ENCODE measurements around the gene IMPDH2.

The IMPDH2 gene

DNA sequence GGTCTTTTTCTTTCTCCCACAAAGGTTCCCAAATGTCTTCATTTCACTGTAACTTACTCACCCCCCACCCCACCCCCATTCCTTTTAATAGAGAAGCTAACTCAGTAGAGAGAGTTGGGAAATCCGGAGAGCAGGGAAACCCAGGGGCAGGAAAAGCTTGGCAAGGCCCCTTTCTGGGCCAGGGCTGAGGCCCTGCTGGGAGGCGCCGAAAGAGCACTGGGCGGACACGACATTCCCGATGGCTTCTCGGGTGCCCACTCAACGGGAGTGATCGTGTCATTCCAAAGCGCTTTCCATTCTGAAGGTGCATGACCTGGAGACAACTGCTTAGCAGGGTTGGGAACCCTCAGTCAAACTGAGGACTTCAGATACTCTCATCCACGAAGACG, 9.3 kb downstream of the IMPDH2 start:
- no peak overlapping the region for H3K4ac ChIP-seq (ENCODE audit: low read length)
- H2BK15ac ChIP-seq (ENCODE audit: low read length) = no peak overlapping the region
- H4K8ac ChIP-seq (ENCODE audit: low read depth, low read length) = no peak overlapping the region
- no peak overlapping the region for H3K14ac ChIP-seq (ENCODE audit: low read length)
- no peak overlapping the region for H2AFZ ChIP-seq (ENCODE audit: low read length)
- H3K4me1 ChIP-seq (ENCODE audit: control insufficient read depth in 2 of 2, insufficient read depth in 1 of 2, low read depth in 1 of 2, low read length in 2 of 2) = peaks cover 22 to 23% of the 10 kb centered on the region in 2 donors
- peak overlapping the region; percentile 92 to 97 for H3K4me3 ChIP-seq (ENCODE audit: low read length in 2 of 2)
- H3K4me2 ChIP-seq (ENCODE audit: insufficient read depth, low read length, poor library complexity, severe bottlenecking) = peak overlapping the region; percentile 89
- no peaks in the 10 kb centered on the region for H3K27me3 ChIP-seq (ENCODE audit: control insufficient read depth in 3 of 3, insufficient read depth in 3 of 3, low read depth in 1 of 3, low read length in 3 of 3)
- H3K18ac ChIP-seq (ENCODE audit: low read length) = no peak overlapping the region
- H2BK5ac ChIP-seq (ENCODE audit: low read length) = no peak overlapping the region
- no CpG with 5 or more reads among the region's 12 CpGs for WGBS, 2 donors (ENCODE audit: extremely low coverage in 2 of 2, insufficient read length in 2 of 2, insufficient replicate concordance in 1 of 2)
- H4K91ac ChIP-seq (ENCODE audit: low read depth, low read length, poor library complexity) = no peak overlapping the region
- H2AK5ac ChIP-seq (ENCODE audit: low read depth, low read length) = no peak overlapping the region
- no peak for DNase-seq (ENCODE audit: low spot score)
- peaks cover 19% of the 10 kb centered on the region for H3K79me1 ChIP-seq (ENCODE audit: low read depth, low read length)
- H2BK120ac ChIP-seq (ENCODE audit: low read depth, low read length) = peak overlapping the region; percentile 56
- H3K27ac ChIP-seq (replicated peaks; ENCODE audit: low read length) = no peak overlapping the region
- no peak overlapping the region for H2BK12ac ChIP-seq (ENCODE audit: low read length)
- H3K36me3 ChIP-seq (replicated peaks in 1 of 2; ENCODE audit: control insufficient read depth in 2 of 2, insufficient read depth in 2 of 2, low read length in 2 of 2) = peaks cover 36 to 48% of the 10 kb centered on the region in 2 donors
- peak overlapping the region; percentile 75 for H3K23ac ChIP-seq (ENCODE audit: low read depth, low read length, poor library complexity)
- peak overlapping the region; percentile 86 for H3K9ac ChIP-seq (ENCODE audit: low read depth, low read length, poor library complexity)
- no peaks in the 10 kb centered on the region for H3K9me3 ChIP-seq (replicated peaks in 1 of 2; ENCODE audit: control insufficient read depth in 2 of 2, insufficient read depth in 1 of 2, low read depth in 1 of 2, low read length in 2 of 2)

DNA sequence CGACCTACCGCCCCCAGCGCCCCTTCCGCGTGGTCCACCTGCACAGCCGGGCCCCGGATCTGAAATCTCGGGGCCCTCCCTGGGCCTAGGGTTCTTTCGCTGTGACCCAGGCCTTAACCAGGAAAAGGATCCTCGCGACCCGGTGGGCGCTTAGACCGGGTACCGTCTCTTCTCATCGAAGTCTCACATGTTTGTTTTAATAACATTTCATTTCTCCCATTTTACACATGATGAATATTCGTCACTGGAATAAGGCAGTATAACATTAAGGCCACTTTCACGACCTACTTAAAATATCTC, 10.5 kb downstream of the IMPDH2 start:
- no peak overlapping the region for H2BK5ac ChIP-seq (ENCODE audit: low read length)
- H3K4ac ChIP-seq (ENCODE audit: low read length) = no peak overlapping the region
- H2BK120ac ChIP-seq (ENCODE audit: low read depth, low read length) = no peak overlapping the region
- no peaks in the 10 kb centered on the region for H3K9me3 ChIP-seq (replicated peaks in 1 of 2; ENCODE audit: control insufficient read depth in 2 of 2, insufficient read depth in 1 of 2, low read depth in 1 of 2, low read length in 2 of 2)
- no peak overlapping the region for H4K8ac ChIP-seq (ENCODE audit: low read depth, low read length)
- DNase-seq (ENCODE audit: low spot score) = no peak
- H3K23ac ChIP-seq (ENCODE audit: low read depth, low read length, poor library complexity) = peak overlapping the region; percentile 97
- no peaks in the 10 kb centered on the region for H3K27me3 ChIP-seq (ENCODE audit: control insufficient read depth in 3 of 3, insufficient read depth in 3 of 3, low read depth in 1 of 3, low read length in 3 of 3)
- WGBS, 2 donors (ENCODE audit: extremely low coverage in 2 of 2, insufficient read length in 2 of 2, insufficient replicate concordance in 1 of 2) = no CpG with 5 or more reads among the region's 18 CpGs
- peak overlapping the region; percentile 20 for H3K18ac ChIP-seq (ENCODE audit: low read length)
- no peak overlapping the region for H2BK15ac ChIP-seq (ENCODE audit: low read length)
- H3K27ac ChIP-seq (replicated peaks; ENCODE audit: low read length) = peak overlapping the region; percentile 19
- H3K4me1 ChIP-seq (ENCODE audit: control insufficient read depth in 2 of 2, insufficient read depth in 1 of 2, low read depth in 1 of 2, low read length in 2 of 2) = peaks cover 22 to 23% of the 10 kb centered on the region in 2 donors
- H3K4me2 ChIP-seq (ENCODE audit: insufficient read depth, low read length, poor library complexity, severe bottlenecking) = peak overlapping the region; percentile 71
- H2BK12ac ChIP-seq (ENCODE audit: low read length) = no peak overlapping the region
- peak overlapping the region; percentile 91 to 98 for H3K4me3 ChIP-seq (ENCODE audit: low read length in 2 of 2)
- no peak overlapping the region for H3K14ac ChIP-seq (ENCODE audit: low read length)
- no peak overlapping the region for H3K9ac ChIP-seq (ENCODE audit: low read depth, low read length, poor library complexity)
- H2AFZ ChIP-seq (ENCODE audit: low read length) = peak overlapping the region; percentile 92
- no peak overlapping the region for H2AK5ac ChIP-seq (ENCODE audit: low read depth, low read length)
- H3K79me1 ChIP-seq (ENCODE audit: low read depth, low read length) = peaks cover 25% of the 10 kb centered on the region
- no peak overlapping the region for H4K91ac ChIP-seq (ENCODE audit: low read depth, low read length, poor library complexity)
- H3K36me3 ChIP-seq (replicated peaks in 1 of 2; ENCODE audit: control insufficient read depth in 2 of 2, insufficient read depth in 2 of 2, low read length in 2 of 2) = peaks cover 38 to 48% of the 10 kb centered on the region in 2 donors

DNA sequence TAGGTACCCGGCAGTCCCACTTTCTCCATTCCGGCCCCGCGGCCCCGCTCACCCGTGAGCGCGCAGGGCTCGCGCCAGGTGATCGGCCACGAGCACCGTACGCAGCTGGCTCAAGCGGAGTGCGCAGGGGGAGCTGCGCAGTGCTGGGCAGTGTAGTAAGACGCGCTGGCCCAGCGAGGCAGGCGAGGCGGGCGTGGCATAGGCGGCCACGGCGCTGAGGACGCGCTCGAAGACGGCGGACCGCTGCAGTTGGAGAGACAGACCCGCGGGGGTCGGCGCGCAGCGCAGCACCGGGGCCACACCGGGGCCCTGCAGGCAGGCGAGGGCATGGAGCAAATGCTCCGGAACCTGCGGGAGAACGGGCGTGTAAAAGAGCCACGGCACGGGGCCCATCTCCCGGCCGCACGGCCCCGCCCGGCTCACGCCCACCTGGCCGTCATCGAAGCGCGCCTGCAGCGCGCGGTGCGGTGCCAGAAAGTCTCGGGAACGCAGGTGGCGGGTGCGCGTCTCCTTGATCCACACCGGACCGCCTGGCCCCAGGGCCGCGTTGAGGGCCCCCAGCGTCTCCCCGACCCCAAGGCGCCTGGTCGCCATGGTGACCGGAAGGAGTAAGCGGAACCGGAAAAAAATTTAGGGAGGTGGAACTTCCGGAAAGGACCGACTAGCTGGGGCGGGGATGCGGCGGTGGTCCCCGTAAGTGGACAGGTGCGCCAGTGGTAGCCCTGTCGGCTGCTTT, 11.1 kb downstream of the IMPDH2 start, which contains the start of gene DALRD3:
TSS of gene DALRD3 (minus strand) at position 610 of the 736 bp plus-strand sequence. CDS start at position 594, 16 bp downstream.
- H3K79me1 ChIP-seq (ENCODE audit: low read depth, low read length) = peaks cover 29% of the 10 kb centered on the region
- H3K4me1 ChIP-seq (ENCODE audit: control insufficient read depth in 2 of 2, insufficient read depth in 1 of 2, low read depth in 1 of 2, low read length in 2 of 2) = peaks cover 21% of the 10 kb centered on the region in 2 donors
- peak within 1 kb of the TSS; percentile 63 for H2BK15ac ChIP-seq (ENCODE audit: low read length)
- H3K9me3 ChIP-seq (replicated peaks in 1 of 2; ENCODE audit: control insufficient read depth in 2 of 2, insufficient read depth in 1 of 2, low read depth in 1 of 2, low read length in 2 of 2) = no peaks in the 10 kb centered on the region
- H3K4me2 ChIP-seq (ENCODE audit: insufficient read depth, low read length, poor library complexity, severe bottlenecking) = peak within 1 kb of the TSS; percentile 71
- no peak within 1 kb of the TSS for H2BK12ac ChIP-seq (ENCODE audit: low read length)
- peak within 1 kb of the TSS; percentile 71 for H2BK5ac ChIP-seq (ENCODE audit: low read length)
- H4K91ac ChIP-seq (ENCODE audit: low read depth, low read length, poor library complexity) = no peak within 1 kb of the TSS
- H3K18ac ChIP-seq (ENCODE audit: low read length) = peak within 1 kb of the TSS; percentile 85
- peak within 1 kb of the TSS; percentile 95 for H3K9ac ChIP-seq (ENCODE audit: low read depth, low read length, poor library complexity)
- H4K8ac ChIP-seq (ENCODE audit: low read depth, low read length) = no peak within 1 kb of the TSS
- H3K4me3 ChIP-seq (ENCODE audit: low read length in 2 of 2) = peak within 1 kb of the TSS; percentile 91 to 98
- WGBS, 2 donors (ENCODE audit: extremely low coverage in 2 of 2, insufficient read length in 2 of 2, insufficient replicate concordance in 1 of 2) = no CpG with 5 or more reads among the region's 85 CpGs
- H3K27me3 ChIP-seq (ENCODE audit: control insufficient read depth in 3 of 3, insufficient read depth in 3 of 3, low read depth in 1 of 3, low read length in 3 of 3) = no peaks in the 10 kb centered on the region
- peak within 1 kb of the TSS; percentile 66 for H3K14ac ChIP-seq (ENCODE audit: low read length)
- H3K36me3 ChIP-seq (replicated peaks in 1 of 2; ENCODE audit: control insufficient read depth in 2 of 2, insufficient read depth in 2 of 2, low read length in 2 of 2) = peaks cover 40 to 48% of the 10 kb centered on the region in 2 donors
- no peak within 1 kb of the TSS for H2BK120ac ChIP-seq (ENCODE audit: low read depth, low read length)
- H3K4ac ChIP-seq (ENCODE audit: low read length) = no peak within 1 kb of the TSS
- DNase-seq (ENCODE audit: low spot score) = peak; percentile 56
- H3K27ac ChIP-seq (replicated peaks; ENCODE audit: low read length) = peak within 1 kb of the TSS; percentile 55
- peak within 1 kb of the TSS; percentile 97 for H3K23ac ChIP-seq (ENCODE audit: low read depth, low read length, poor library complexity)
- peak within 1 kb of the TSS; percentile 92 for H2AFZ ChIP-seq (ENCODE audit: low read length)
- peak within 1 kb of the TSS; percentile 73 for H2AK5ac ChIP-seq (ENCODE audit: low read depth, low read length)

GRCh38 chr3:49017229-49017970, 11.8 kb downstream of the IMPDH2 start:
- peak overlapping the region; percentile 71 for H2BK5ac ChIP-seq (ENCODE audit: low read length)
- H2AK5ac ChIP-seq (ENCODE audit: low read depth, low read length) = peak overlapping the region; percentile 73
- H3K27me3 ChIP-seq (ENCODE audit: control insufficient read depth in 3 of 3, insufficient read depth in 3 of 3, low read depth in 1 of 3, low read length in 3 of 3) = no peaks in the 10 kb centered on the region
- peak overlapping the region; percentile 97 for H3K23ac ChIP-seq (ENCODE audit: low read depth, low read length, poor library complexity)
- H2AFZ ChIP-seq (ENCODE audit: low read length) = peak overlapping the region; percentile 92
- peak overlapping the region; percentile 63 for H2BK15ac ChIP-seq (ENCODE audit: low read length)
- DNase-seq (ENCODE audit: low spot score) = no peak
- H3K4ac ChIP-seq (ENCODE audit: low read length) = no peak overlapping the region
- peaks cover 14% of the 10 kb centered on the region in 2 donors for H3K4me1 ChIP-seq (ENCODE audit: control insufficient read depth in 2 of 2, insufficient read depth in 1 of 2, low read depth in 1 of 2, low read length in 2 of 2)
- peaks cover 28% of the 10 kb centered on the region for H3K79me1 ChIP-seq (ENCODE audit: low read depth, low read length)
- peak overlapping the region; percentile 95 for H3K9ac ChIP-seq (ENCODE audit: low read depth, low read length, poor library complexity)
- no CpG with 5 or more reads among the region's 23 CpGs for WGBS, 2 donors (ENCODE audit: extremely low coverage in 2 of 2, insufficient read length in 2 of 2, insufficient replicate concordance in 1 of 2)
- no peak overlapping the region for H4K8ac ChIP-seq (ENCODE audit: low read depth, low read length)
- H3K18ac ChIP-seq (ENCODE audit: low read length) = peak overlapping the region; percentile 13
- H3K27ac ChIP-seq (replicated peaks; ENCODE audit: low read length) = no peak overlapping the region
- peaks cover 44 to 49% of the 10 kb centered on the region in 2 donors for H3K36me3 ChIP-seq (replicated peaks in 1 of 2; ENCODE audit: control insufficient read depth in 2 of 2, insufficient read depth in 2 of 2, low read length in 2 of 2)
- no peak overlapping the region for H3K14ac ChIP-seq (ENCODE audit: low read length)
- no peak overlapping the region for H4K91ac ChIP-seq (ENCODE audit: low read depth, low read length, poor library complexity)
- H2BK12ac ChIP-seq (ENCODE audit: low read length) = no peak overlapping the region
- H3K4me2 ChIP-seq (ENCODE audit: insufficient read depth, low read length, poor library complexity, severe bottlenecking) = peak overlapping the region; percentile 71
- no peaks in the 10 kb centered on the region for H3K9me3 ChIP-seq (replicated peaks in 1 of 2; ENCODE audit: control insufficient read depth in 2 of 2, insufficient read depth in 1 of 2, low read depth in 1 of 2, low read length in 2 of 2)
- peak overlapping the region; percentile 91 to 98 for H3K4me3 ChIP-seq (ENCODE audit: low read length in 2 of 2)
- H2BK120ac ChIP-seq (ENCODE audit: low read depth, low read length) = no peak overlapping the region

Data from neuronal stem cell (in vitro differentiated cells).